ENCODE results near the gene JPH4.

- TF ChIP-seq MYC (IDR thresholded peaks at IDR 0.05; ENCODE audit: low read depth, low read length), result no peak
- no peak for TF ChIP-seq CTCF (IDR thresholded peaks at IDR 0.05; ENCODE audit: extremely low read depth in 1 of 2, insufficient read depth in 1 of 2, low read depth in 1 of 2, low read length in 2 of 2)
- no peak for TF ChIP-seq POLR2AphosphoS5 (IDR thresholded peaks at IDR 0.05; ENCODE audit: insufficient read depth, low read depth, low read length)
- TF ChIP-seq MAX (IDR thresholded peaks at IDR 0.05; ENCODE audit: insufficient read depth, insufficient read length), result no peak
- no peak for TF ChIP-seq EZH2 (IDR thresholded peaks at IDR 0.05; ENCODE audit: borderline replicate concordance, low read depth, low read length, severe bottlenecking)
- TF ChIP-seq FOS (IDR thresholded peaks at IDR 0.05; ENCODE audit: borderline replicate concordance, insufficient read depth, low read length), result no peak
- TF ChIP-seq JUN (IDR thresholded peaks at IDR 0.05; ENCODE audit: borderline replicate concordance, insufficient read depth, insufficient read length, low read depth), result no peak
- TF ChIP-seq POLR2A (IDR thresholded peaks at IDR 0.05; ENCODE audit: low read depth, low read length), result no peak
- no peak for TF ChIP-seq GATA2 (IDR thresholded peaks at IDR 0.05; ENCODE audit: insufficient read depth, insufficient read length, low read depth, low read length)
Measured at GRCh38 chr14:23590198-23590597, 11.6 kb upstream of the JPH4 start.
